Glutamatergic neuron (in vitro differentiated cells): ENCODE results near the gene RAB8B. TPM values are rescaled to one million over a fixed set of nuclear protein-coding genes. Genes with fewer than 3 reads are reported as not detected.
"Not testable (repeated sequence)": the region's sequence is repeated elsewhere in the genome, so short reads cannot be mapped to it uniquely, and the experiment has no call there.

ENCODE experiments used
- DNase-seq: peaks from one replicate; pipeline ENCODE4 v3.0.0; 2022
- H3K27ac Mint-ChIP-seq: one replicate; pipeline ENCODE4 v1.8.0; 2020; ENCODE audit warnings: mild to moderate bottlenecking, mixed read lengths, inconsistent platforms; ENCODE audit not compliant: unreplicated experiment
- H3K27me3 Mint-ChIP-seq: one replicate; pipeline ENCODE4 v1.8.0; 2020; ENCODE audit warnings: mild to moderate bottlenecking, moderate library complexity, mixed read lengths, inconsistent platforms; ENCODE audit not compliant: unreplicated experiment
- H3K36me3 Mint-ChIP-seq: one replicate; pipeline ENCODE4 v1.8.0; 2020; ENCODE audit warnings: mild to moderate bottlenecking, mixed read lengths, inconsistent platforms; ENCODE audit not compliant: unreplicated experiment
- H3K4me1 Mint-ChIP-seq: one replicate; pipeline ENCODE4 v1.8.0; 2020; ENCODE audit warnings: mild to moderate bottlenecking, low read depth, mixed read lengths, inconsistent platforms; ENCODE audit not compliant: unreplicated experiment
- H3K4me3 Mint-ChIP-seq: one replicate; pipeline ENCODE4 v1.8.0; 2020; ENCODE audit warnings: mild to moderate bottlenecking, mixed read lengths, inconsistent platforms; ENCODE audit not compliant: unreplicated experiment
- H3K9me3 Mint-ChIP-seq: one replicate; pipeline ENCODE4 v1.8.0; 2020; ENCODE audit warnings: mild to moderate bottlenecking, moderate library complexity, mixed read lengths, inconsistent platforms; ENCODE audit not compliant: unreplicated experiment
- total RNA-seq: library from RNA; stranded (reverse); fragmentation: NEBNext Ultra II Directional; extraction: Animal tissue kit (Norgen Biotek cat#: 25700); gene quantifications from one replicate; pipeline ENCODE4 v1.2.1, GENCODE V29; 2021; ENCODE audit not compliant: unreplicated experiment
- TF ChIP-seq, protein P1 (sequence below): fragments of 200-600 bp; sonication (generic); IDR thresholded peaks from one replicate; pipeline ENCODE4 v1.5.0; 2021; ENCODE audit not compliant: partially characterized antibody, unreplicated experiment

RAB8B gene
- total RNA-seq, 1 donor from 2014 or later: 70.4 TPM

DNA sequence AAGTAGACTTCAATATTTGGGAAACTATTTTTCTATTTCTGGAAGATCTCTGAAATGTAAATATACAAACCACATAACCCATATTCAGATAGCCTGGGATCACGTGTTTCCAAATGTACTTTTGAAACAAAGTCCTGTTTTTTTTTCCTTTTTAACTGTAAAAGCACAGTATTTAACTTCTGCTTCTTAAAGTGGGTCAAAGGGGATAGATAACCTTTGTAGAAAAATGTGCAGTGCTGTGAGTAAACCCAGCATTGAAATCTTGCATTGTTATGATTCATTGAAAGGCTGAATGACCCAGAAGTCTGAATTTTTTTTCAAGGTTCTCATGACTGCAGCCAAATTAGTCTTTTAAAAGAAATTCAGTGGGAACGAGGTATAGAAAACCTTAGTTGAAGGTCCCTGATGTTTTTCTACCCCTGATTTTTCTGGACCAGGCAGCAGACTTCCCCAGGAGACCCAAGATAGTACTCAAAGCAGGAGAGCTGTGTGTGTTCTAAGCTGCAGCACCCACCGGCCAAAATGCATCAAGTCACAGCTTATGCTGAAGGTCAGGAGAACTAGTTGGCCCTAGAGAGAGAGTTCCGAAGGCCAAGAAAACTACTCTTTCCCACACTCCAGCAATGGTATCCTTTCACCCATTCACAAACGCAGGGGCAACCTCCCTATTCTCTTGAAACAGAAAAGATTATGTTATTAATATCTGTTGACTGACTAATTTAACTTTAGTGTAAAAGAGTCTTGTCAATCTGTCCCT lies 44.4 kb downstream of the RAB8B start:
- Mint-ChIP-seq H3K4me1 (peaks cover 9% of the 10 kb centered on the region), H3K4me3 (no peak overlapping the region), H3K27ac (no peak overlapping the region), H3K9me3 (no peaks in the 10 kb centered on the region), H3K36me3 (peaks cover 5% of the 10 kb centered on the region), H3K27me3 (no peaks in the 10 kb centered on the region)
- TF ChIP-seq, protein P1, sequence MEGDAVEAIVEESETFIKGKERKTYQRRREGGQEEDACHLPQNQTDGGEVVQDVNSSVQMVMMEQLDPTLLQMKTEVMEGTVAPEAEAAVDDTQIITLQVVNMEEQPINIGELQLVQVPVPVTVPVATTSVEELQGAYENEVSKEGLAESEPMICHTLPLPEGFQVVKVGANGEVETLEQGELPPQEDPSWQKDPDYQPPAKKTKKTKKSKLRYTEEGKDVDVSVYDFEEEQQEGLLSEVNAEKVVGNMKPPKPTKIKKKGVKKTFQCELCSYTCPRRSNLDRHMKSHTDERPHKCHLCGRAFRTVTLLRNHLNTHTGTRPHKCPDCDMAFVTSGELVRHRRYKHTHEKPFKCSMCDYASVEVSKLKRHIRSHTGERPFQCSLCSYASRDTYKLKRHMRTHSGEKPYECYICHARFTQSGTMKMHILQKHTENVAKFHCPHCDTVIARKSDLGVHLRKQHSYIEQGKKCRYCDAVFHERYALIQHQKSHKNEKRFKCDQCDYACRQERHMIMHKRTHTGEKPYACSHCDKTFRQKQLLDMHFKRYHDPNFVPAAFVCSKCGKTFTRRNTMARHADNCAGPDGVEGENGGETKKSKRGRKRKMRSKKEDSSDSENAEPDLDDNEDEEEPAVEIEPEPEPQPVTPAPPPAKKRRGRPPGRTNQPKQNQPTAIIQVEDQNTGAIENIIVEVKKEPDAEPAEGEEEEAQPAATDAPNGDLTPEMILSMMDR: no peak
- no peak for DNase-seq

DNA sequence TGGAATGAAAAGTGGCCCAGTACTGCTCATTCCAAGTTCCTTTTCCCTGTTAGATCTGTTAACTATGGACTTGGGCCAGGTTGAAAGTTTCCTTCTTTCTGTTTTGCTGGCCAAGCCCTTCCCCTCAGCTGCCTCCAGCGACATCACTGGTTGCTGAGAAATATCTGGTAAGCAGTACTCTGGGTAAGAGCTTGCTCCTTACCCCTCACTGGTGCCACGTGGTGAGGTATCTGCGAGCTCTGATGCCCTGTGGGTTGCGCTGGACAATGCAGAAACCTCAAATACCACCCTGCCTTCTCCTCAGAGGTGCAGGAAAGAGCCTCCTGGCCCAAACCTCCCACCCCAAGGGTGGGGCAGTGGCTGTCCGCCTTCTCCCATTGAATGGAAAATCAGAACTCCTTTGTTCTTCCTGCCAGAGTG lies 45.1 kb downstream of the RAB8B start:
- Mint-ChIP-seq H3K4me1 (peaks cover 11% of the 10 kb centered on the region), H3K9me3 (no peaks in the 10 kb centered on the region), H3K27me3 (no peaks in the 10 kb centered on the region), H3K36me3 (peaks cover 5% of the 10 kb centered on the region), H3K4me3 (no peak overlapping the region), H3K27ac (no peak overlapping the region)
- no peak for DNase-seq
- TF ChIP-seq, protein P1: no peak

DNA sequence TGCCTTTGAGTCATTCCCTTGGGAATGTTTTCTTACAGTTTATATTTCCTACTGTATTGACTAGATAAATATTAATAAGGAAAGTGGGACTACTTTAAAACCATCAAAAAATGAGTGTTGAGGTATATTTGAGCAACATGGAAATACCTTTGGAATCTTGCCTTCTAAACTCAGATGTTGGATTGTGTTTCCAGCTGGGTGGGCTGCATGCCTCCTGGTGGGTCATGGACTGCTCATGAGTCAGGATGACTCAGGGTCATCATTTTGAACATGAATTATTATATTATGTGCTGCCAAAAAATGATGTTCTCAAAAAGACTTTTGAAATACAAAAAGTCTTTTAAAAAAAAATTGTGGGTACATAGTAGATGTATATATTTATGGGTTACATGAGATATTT lies 46.9 kb downstream of the RAB8B start:
- H3K9me3 Mint-ChIP-seq: no peaks in the 10 kb centered on the region
- H3K4me1 Mint-ChIP-seq: peaks cover 14% of the 10 kb centered on the region
- DNase-seq: no peak
- H3K27ac Mint-ChIP-seq: no peak overlapping the region
- no peak overlapping the region for H3K4me3 Mint-ChIP-seq
- peaks cover 5% of the 10 kb centered on the region for H3K36me3 Mint-ChIP-seq
- TF ChIP-seq, protein P1: no peak
- H3K27me3 Mint-ChIP-seq: no peaks in the 10 kb centered on the region

DNA sequence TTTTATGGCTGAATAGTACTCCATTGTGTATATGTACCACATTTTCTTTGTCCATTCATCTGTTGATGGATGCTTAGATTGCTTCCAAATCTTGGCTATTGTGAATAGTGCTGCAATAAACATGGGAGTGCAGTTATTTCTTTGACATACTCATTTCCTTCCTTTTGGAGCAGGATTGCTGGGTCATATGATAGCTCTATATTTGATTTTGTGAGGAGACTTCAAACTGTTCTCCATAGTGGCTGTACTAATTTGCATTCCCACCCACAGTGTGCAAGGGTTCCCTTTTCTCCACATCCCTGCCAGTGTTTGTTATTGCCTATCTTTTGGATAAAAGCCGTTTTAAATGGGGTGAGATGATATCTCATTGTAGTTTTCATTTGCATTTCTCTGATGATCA lies 47.7 kb downstream of the RAB8B start:
- H3K36me3 Mint-ChIP-seq: not testable (repeated sequence)

DNA sequence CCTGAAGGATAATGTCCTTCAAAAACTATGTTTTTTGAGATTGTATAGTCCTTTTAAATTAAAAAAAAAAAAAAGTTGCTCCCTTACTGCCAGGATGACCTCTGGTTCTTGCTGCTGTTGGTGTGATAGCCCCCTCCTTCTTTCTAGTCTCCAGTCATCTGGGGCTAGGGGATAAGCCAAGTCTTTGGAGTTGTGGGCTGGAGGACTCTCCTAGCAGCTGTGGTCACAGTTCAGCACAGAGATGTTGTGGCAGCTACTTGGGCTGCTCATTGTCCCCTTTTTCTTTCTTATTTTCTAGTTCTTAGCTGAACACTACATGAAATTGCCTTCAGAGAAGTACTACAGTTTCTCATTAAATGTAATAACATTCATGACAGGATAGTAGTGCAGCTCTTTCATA lies 48.8 kb downstream of the RAB8B start:
- Mint-ChIP-seq H3K4me3 (no peak overlapping the region), H3K9me3 (peaks cover 2% of the 10 kb centered on the region), H3K36me3 (peaks cover 5% of the 10 kb centered on the region), H3K27ac (no peak overlapping the region), H3K27me3 (no peaks in the 10 kb centered on the region), H3K4me1 (peaks cover 12% of the 10 kb centered on the region)
- DNase-seq: no peak
- TF ChIP-seq, protein P1: no peak

More for the DNA sequence above, 47.7 kb downstream of the RAB8B start:
- peaks cover 12% of the 10 kb centered on the region for H3K4me1 Mint-ChIP-seq
- H3K27me3 Mint-ChIP-seq, DNase-seq, H3K27ac Mint-ChIP-seq, H3K4me3 Mint-ChIP-seq, H3K9me3 Mint-ChIP-seq: not testable (repeated sequence)
